MM.1S (cell line): Measurements from ENCODE around the gene SMPX.

Experiments used
- CTCF ChIP-seq: fragments of 300-600 bp; sonication (generic); IDR thresholded peaks from 2 replicates; pipeline ENCODE4 v1.5.1; 2016; ENCODE audit warnings: antibody characterized with exemption, low read length, mixed read lengths
- EZH2 ChIP-seq: fragments of 300-600 bp; sonication (generic); optimal IDR thresholded peaks from 2 replicates; pipeline ENCODE3; 2017; ENCODE audit warnings: low read depth, mild to moderate bottlenecking, antibody characterized with exemption, low read length, mixed read lengths
- EZH2phosphoT487 ChIP-seq: fragments of 300-600 bp; sonication (generic); IDR thresholded peaks from 2 replicates; pipeline ENCODE4 v1.6.1; 2018; ENCODE audit warnings: antibody characterized with exemption, low read length

- no peak for TF ChIP-seq CTCF
- no peak for TF ChIP-seq EZH2phosphoT487
- no peak for TF ChIP-seq EZH2
Measured at GRCh38 chrX:21666252-21666651, 91.7 kb downstream of the SMPX start.
